HG03457 (cell line): Measurements from ENCODE around the gene NEB.
"Not testable (repeated sequence)": the region's sequence is repeated elsewhere in the genome, so short reads cannot be mapped to it uniquely, and the experiment has no call there.

Experiments used
- ATAC-seq: cut with Tn5 transposase; IDR thresholded peaks from one replicate; pipeline ENCODE4 v1.9.1; 2021; ENCODE audit warnings: moderate number of reproducible peaks; ENCODE audit not compliant: unreplicated experiment

The NEB gene

DNA sequence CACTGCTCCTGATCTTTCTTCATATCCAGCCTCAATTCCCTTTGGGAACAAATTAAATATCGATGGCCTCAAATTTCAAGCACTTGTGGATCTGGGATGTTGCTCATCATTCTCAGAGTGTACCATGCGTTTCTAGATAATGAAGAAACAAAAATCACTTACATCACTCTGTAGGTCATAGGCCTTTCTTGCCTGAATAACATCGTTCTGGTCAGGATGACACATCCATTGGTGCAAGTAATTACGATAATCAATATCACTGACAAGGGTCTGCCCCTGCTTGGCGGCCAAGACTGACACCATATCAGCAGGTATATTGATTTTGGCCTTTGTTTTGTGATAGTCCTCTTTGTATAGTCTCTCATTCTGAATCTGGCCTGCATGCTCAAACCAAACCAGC, 167.3 kb downstream of the NEB start:
- ATAC-seq = no peak

DNA sequence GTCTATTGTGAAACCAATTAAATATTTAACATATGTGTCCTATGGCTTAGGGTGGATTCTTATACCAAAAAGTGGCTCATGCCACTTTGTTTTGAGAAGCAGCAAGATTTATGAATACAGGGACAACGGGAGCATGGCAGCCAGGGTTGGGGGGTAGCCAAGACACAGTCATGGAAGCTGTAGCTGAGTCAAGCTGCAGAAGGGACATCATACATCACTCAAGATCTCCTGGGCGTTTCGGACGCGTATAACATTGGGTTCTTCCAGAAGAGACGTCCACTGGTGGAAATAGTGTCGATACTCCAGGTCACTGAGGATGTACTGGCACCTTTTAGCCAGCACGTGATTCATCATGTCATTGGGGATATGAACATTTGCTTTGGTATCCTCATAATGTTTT, 171.9 kb downstream of the NEB start:
- ATAC-seq = no peak

DNA sequence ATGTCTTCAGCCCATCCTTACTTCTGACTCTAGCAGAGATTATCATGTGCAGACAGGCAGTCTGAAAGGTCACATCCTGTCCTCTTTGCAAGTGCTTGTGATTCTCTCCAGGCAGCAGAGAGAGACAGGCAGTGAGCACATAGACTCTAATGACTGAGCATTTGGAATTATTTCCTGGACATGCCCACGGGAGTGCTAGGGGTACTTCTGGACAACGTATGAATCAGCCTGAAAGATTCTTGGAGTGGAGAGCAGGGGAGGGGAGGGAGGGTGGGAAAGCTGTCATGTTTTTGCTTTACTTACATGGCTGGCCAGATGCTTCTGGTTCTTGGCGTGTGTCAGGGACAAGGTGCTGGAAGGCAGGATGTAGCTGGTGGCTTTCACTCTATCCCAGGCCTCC, 174.0 kb downstream of the NEB start:
- ATAC-seq = no peak

DNA sequence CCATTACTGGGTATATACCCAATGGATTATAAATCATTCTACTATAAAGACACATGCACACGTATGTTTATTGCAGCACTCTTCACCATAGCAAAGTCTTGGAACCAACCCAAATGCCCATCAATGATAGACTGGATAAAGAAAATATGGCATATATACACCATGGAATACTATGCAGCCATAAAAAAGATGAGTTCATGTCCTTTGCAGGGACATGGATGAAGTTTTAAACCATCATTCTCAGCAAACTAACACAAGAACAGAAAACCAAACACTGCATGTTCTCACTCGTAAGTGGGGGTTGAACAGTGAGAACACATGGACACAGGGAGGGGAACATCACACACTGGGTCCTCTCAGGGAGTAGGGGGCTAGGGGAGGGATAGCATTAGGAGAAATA, 174.8 kb downstream of the NEB start:
- ATAC-seq = not testable (repeated sequence)

DNA sequence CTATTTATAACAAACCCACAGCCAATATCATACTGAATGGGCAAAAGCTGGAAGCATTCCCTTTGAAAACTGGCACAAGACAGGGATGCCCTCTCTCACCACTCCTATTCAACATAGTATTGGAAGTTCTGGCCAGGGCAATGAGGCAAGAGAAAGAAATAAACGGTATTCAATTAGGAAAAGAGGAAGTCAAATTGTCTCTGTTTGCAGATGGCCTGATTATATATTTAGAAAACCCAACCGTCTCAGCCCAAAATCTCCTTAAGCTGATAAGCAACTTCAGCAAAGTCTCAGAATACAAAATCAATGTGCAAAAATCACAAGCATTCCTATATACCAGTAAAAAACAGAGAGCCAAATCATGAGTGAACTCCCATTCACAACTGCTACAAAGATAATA, 176.4 kb downstream of the NEB start:
- ATAC-seq = not testable (repeated sequence)

DNA sequence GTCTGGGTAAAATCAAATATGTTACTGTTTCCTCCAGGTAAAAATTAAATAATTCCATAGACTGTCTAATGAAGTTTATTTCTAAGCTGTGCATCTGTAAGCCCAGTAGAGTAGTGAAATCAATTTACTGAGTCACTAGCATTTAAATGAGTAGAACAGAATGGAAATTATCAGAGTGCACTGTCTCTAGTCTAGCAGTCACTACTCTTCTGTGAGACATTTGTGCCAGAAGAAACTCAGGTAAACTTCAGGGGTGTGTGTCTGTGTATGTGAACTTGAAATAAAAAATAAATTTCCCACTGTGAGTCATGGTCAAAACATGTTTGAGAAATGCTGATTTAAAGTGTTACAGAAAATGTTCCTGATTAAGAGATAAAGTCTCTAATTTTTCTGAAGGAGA, 178.2 kb downstream of the NEB start:
- no peak for ATAC-seq

DNA sequence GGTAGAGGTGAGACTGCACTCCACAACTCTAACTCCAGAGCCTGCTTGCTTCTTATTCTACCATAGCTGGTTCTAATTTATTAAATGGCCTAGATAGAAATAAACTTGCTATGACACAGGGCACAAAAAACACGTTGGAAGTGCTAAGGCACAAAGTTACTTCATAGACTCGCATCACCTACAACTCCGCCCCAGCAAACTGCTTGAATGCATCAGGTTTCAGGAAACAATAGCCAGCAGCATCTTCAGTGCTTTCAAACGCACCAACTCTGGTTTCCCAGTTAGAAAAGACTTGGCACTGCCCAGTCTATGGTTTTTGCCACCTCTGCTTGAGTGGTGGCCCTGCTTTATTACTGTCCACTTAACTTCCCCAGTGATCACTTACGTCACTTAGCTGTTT, 182.0 kb downstream of the NEB start:
- no peak for ATAC-seq

DNA sequence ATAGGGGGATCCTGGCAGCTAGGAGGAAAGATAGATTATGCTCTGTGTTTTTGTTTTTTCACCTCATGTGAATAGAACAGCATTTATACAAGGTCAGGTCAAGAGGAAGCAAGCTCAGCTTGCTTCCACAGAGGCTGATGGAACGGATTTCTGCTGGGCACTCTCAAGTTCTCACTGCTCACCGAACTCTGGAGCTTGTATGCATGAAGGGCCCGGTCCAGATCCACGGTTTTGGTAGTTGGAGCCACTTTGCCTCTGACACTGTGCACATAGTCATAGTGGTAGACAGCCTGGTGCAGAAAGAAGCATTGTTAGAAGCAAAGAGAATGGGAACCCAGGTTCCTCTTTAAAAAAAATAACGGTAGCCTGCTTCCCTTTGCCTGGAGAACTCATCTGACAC, 182.7 kb downstream of the NEB start:
- no peak for ATAC-seq

DNA sequence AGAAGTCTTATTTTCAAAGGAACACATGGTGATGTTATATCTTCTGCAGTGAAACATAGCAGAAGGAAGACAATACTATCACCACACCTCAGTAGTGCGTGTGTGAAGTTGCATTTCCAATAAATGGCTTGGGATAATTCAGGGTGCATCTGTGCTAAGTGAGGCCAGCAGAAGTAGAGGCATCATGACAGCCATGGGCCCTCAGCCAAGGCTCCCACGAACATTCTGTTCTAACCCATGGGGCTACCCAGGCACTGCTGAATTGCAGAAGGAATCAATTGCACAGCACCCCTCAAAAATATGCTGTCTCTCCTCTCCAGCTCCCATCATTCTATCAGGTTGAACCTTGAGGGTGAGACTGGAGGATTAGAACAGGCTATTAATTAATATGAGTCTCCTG, 185.1 kb downstream of the NEB start:
- ATAC-seq = no peak

DNA sequence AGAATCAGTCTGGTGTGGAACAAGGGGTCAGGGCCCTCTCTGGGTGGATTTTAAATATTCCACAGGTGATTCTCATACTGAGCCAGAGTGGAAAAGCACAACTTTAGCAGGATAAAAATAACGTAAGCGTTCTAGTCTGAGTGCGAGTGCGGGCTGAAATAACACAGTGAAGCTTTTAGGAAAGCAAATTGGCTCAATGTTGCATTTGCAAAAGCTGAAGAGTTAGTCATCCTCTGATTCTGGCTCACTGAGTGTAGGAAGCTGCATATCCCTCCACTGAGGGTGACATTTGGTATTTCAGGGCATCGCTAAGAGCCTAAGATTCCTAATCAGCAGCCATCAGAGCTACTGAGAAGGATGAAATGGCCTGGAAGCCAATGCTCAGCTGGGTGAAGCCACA, 189.8 kb downstream of the NEB start:
- ATAC-seq = no peak

DNA sequence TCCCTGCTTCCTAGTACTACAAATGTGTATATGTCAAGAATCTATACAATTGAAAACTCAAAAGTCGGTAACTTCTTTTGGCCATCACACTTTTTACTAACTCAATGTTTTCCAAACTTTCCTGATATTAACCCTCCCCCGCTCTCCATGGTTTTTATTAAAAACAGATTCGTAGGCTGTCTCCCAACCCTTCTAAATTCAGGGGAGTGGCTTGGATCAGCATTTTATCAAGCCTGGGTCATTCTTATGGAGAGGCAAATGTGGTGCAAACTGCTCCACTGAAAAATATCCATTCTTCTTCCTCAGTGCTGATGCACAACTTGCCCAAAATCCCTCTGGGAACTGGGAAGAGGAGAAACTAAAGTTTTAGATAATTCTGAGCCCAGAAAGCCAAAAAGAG, 190.4 kb downstream of the NEB start:
- no peak for ATAC-seq

DNA sequence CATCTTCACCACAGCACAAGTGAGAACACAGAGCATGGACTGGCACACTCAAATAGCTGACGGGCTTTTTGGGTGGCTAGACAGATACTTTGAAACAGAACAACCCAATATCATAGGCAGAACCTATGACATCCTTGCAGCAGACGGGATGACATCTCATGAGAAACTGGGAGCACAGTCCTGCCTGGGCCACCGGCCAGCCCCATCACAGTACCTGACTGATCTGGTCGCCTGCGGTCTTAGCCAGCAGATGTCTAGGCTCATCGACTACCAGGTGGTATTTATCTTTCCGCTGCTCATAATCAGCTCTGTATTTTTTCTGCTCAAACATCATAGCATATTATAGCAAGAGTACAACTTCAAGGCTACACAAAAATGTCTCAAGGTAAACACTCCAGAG, 200.3 kb downstream of the NEB start:
- ATAC-seq = no peak

DNA sequence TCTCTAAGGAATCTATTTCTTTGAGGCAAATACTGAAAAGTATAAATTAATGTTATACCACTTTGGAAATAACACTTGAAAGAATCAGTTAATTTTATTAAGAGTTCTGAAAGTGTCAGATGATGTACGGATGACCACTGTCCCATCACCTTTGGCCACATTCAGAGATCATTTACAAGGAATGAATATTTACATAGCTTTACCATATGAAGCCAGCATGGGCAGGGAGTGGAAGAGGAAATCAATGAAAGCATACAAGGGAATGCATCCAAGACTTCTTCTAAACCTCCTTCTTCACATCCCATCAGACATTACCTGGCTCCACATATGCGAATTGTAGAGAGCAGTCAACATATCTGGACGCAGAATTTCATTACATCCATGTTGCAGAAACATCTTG, 201.1 kb downstream of the NEB start:
- ATAC-seq = no peak

DNA sequence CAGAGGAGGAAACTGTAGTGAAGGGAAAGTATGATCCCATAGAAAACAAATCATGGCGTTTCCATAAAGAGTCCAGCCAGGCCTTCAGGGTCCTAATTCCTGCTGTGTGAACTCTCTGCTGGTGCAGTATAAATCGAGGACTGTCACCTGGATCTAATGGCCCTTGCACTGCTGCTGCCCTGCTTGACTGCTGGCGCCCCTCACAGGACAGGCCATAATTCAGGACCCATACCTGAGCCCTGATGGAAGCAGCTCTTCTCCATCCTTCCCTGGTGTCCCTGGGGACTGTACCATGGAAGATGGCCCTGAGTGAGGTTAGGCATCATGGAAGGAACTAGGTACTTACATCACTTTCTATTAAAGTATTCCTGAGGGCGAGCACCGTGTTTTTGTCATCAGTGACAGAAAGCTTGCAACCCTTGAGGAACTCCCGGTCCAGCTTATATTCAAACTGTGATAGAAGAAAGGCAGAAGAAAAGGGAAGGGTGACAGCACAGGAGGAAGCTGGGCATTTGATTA, 207.6 kb downstream of the NEB start:
- ATAC-seq = no peak

DNA sequence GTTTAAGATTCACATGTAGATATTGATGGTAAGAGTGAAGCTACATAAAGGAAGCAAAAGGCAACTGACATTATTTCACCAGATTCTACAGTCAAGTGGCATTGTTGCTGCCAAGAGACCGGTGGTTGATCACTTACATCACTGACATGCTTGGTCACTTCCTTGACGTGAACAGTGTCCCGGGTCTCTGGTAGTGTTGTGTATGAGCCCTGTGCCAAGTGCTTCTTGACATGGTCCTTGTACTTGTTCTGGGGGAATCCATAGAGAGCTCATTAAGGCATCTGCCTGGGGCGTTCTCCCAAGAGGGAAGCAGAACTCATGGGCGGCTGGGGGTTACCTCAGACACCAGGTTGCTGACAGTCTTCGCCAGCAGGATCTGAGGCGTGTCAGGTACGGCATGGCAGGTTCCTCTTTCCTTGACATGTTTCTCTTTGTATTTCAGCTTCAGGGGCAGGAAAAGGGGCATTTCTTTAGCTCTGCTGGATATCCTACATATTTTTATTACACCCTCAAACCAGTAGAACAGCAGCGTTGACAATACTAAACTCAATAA, 208.4 kb downstream of the NEB start:
- no peak for ATAC-seq

DNA sequence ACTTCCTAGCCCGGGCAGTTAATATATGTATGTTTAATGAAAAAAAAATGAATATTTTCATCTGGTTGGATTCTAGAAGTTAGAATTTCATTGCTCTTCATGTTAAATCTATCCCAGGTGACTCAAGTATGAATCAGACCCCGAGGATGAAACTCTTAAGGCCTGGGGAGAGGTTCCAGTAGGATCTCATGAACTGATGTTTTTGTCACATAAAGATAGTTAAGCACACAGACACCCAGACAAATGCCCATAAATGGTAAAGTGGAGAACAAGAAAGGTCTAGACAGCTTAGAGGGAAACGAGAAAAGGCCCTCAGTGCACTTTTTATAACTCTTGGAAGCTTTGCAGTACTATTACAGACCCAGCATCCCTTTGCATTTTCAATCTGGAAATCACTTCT, 210.4 kb downstream of the NEB start:
- ATAC-seq = no peak

DNA sequence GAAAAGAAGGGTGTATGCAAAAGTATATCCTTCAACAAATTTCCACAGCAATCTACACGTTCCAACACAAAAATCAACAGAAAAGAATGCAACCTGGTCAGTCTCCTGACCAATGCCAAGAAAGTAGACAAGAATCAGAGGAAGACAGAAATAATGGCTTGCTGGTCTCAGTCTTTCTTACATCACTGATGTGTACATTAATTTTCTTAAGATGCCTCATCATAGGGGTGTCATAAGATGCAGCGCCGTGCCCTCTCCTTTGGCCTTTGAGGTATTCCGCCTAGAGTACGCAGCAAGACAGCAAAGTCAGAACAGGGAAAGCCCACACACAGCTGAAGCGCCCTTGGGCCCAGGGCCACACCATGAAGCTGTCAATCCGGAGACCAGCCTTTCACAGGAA, 211.7 kb downstream of the NEB start:
- no peak for ATAC-seq

DNA sequence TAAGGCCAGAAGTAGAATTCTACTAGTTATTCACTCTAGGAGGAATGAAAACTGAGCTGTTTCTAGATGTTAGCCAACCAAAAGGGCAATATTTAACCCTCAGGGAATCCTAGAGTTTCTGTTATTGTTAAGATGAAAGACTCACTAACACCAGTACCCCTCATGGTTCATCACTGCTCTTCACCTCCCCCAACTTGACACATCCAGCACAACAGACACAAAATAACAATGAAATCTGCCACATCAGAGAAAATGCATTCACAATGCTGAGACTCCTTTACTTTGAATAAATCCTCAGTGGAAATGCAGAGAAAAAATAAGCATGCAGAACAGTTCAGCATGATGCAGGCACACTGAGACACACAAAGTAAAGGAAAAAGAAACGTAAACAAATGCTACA, 213.3 kb downstream of the NEB start:
- ATAC-seq = no peak

DNA sequence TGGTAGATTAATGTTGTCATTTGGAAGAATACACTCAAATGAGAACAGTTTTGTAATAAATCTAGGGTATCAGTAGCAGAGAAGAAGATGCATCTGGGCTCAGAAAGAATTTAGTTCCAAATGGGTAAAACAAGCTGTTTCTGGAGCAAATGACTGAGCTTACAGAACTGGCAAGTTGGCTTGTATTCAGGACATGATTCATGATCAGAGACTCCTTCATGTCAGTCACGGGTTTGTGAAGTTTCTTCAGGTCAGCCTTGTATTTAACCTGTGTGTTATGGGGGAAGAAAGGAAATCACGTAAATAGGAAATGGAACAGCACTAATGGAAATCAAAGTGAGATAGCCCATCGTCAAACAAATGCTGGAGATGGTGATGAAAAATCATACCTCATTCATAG, 215.5 kb downstream of the NEB start:
- no peak for ATAC-seq

DNA sequence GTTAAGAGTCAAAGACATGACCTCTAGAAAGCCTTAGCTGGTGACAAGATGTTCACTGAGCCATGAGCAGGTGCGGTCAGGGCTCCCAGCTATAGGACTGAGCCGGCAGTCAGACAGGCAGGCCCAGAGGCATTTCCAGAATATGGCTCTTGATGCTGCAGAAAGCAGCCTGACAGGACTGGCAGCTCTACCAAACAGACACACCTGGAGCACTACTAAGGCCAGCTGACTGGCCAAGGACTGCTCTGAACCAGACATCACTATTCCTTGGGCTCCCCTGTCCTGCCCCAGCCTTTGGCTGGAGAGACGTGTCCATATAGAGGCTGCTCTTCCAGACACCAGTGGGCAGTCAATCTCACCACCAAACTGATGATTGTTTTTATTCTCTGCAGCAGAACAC, 225.8 kb downstream of the NEB start:
- no peak for ATAC-seq

DNA sequence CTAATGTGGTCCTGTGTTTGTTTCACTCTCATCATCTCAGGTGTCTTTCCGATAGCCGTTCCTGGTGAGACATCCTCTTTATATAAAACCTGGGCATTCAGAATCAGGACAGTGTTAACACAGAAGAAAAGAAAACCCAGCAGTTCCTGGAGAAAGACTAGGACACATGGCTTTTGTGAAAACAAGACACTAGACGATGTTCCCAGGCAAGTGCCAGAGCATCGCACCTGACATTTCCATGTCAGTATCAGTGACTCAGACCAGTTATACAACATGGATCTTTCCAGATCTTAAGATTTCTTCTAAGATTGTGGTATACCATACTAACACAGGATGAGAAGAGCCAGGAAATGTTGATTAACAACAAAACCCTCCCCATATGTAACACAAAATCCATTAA, 228.1 kb downstream of the NEB start:
- ATAC-seq = no peak

DNA sequence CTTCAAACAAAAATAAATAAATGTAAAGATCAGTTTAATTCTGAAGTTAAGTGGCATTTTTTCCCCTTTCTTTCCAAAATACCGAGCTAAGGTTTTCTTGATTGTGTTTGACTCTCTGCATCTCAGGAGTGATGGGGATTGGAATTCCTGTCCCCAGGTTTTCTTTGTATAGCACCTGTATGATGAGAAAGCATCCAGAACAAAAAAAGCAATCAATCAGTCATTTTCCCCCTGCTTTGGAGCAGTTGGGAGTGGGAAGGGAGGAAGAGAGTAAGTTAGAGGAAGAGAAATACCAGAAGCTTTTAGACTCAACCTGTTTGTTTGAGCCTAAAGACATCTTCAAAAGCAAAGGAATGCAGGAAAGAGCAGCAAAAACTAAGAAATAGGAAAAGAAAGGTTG, 236.1 kb downstream of the NEB start:
- no peak for ATAC-seq

DNA sequence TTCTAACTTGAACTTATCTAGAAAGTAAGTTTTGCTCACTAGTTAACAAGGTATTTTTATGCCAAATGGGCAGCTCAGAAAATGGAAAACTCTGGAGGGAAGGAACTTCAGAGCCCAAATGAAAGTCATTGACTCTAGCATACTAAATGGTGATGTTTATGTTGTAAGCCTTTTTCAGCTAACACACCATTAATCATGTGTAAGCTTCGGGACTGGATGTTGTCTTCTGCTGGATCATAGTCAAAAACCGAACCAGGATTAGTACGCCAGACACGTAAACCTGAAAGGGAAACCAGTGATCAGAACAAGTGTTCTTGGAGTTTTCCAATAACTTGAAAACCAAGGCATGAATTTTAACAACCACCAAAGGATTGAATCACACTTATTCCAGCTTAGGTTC, 242.8 kb downstream of the NEB start:
- ATAC-seq = no peak

DNA sequence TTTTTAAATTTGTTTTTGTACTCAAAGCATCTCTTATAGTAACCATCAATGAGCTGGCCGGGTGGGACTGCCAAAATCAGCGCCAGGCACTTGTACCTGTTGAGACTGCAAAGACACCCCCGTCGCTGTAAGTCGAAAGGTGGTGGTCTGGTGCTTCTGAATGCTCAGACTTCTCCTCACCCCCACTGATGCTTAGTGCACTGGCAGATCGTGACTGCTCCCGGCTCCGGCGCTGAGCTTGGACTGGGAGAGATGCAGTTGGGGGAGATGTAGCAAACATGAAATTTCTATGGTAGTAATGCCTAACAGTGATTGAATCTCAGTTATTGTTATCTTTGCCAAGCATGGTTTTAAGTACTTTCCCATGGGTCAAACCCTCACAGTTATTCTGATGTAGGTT, 244.0 kb downstream of the NEB start:
- ATAC-seq = no peak
